Endothelial cell (in vitro differentiated cells): ENCODE measurements around the gene CCNJL. TPM values are rescaled to one million over a fixed set of nuclear protein-coding genes. Genes with fewer than 3 reads are reported as not detected.

Experiments used
- DNase-seq: peaks from one replicate; pipeline ENCODE4 v3.0.0; 2021; ENCODE audit warnings: low spot score
- H3K27ac Mint-ChIP-seq: one replicate; pipeline ENCODE4 v1.8.0; 2021; ENCODE audit warnings: mixed read lengths, inconsistent platforms; ENCODE audit not compliant: unreplicated experiment
- H3K27me3 Mint-ChIP-seq: one replicate; pipeline ENCODE4 v1.8.0; 2021; ENCODE audit warnings: mild to moderate bottlenecking, moderate library complexity, mixed read lengths, inconsistent platforms; ENCODE audit not compliant: unreplicated experiment
- H3K36me3 Mint-ChIP-seq: one replicate; pipeline ENCODE4 v1.8.0; 2021; ENCODE audit warnings: mild to moderate bottlenecking, low read depth, mixed read lengths, inconsistent platforms; ENCODE audit not compliant: unreplicated experiment
- H3K4me1 Mint-ChIP-seq: one replicate; pipeline ENCODE4 v1.8.0; 2021; ENCODE audit warnings: mild to moderate bottlenecking, mixed read lengths, inconsistent platforms; ENCODE audit not compliant: unreplicated experiment
- H3K4me3 Mint-ChIP-seq: one replicate; pipeline ENCODE4 v1.8.0; 2021; ENCODE audit warnings: mild to moderate bottlenecking, mixed read lengths, inconsistent platforms; ENCODE audit not compliant: unreplicated experiment
- H3K9me3 Mint-ChIP-seq: one replicate; pipeline ENCODE4 v1.8.0; 2021; ENCODE audit warnings: mixed read lengths, inconsistent platforms; ENCODE audit not compliant: unreplicated experiment
- total RNA-seq: library from RNA; stranded (reverse); fragmentation: NEBNext Ultra II Directional; extraction: Animal tissue kit (Norgen Biotek cat#: 25700); gene quantifications from one replicate; pipeline ENCODE4 v1.2.1, GENCODE V29; 2021; ENCODE audit not compliant: unreplicated experiment
- TF ChIP-seq, protein P1 (sequence below): fragments of 200-600 bp; sonication (generic); IDR thresholded peaks from one replicate; pipeline ENCODE4 v1.5.0; 2021; ENCODE audit warnings: antibody characterized with exemption; ENCODE audit not compliant: unreplicated experiment

Gene CCNJL
- total RNA-seq, 1 donor from 2014 or later, result 65.0 TPM

DNA sequence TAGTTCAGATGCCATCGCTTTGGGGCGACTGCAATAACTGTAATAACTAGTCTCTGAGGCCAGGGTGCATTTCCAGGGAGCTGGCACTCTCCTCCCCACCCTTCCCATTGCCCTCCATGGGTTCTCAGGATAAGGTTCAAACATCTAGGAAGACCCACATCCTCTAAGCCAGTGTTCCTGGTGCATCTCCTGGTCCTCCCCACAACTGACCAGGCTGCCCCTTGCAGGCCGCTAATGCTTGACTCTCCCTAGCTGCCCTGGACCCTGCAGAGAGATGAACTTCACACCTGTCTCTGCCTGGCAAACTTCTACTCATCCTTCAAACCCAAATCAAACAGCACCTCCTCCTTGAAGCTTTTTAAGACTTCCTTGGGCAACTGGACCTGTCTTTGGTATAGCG lies 15.9 kb downstream of the CCNJL start:
- TF ChIP-seq, protein P1, sequence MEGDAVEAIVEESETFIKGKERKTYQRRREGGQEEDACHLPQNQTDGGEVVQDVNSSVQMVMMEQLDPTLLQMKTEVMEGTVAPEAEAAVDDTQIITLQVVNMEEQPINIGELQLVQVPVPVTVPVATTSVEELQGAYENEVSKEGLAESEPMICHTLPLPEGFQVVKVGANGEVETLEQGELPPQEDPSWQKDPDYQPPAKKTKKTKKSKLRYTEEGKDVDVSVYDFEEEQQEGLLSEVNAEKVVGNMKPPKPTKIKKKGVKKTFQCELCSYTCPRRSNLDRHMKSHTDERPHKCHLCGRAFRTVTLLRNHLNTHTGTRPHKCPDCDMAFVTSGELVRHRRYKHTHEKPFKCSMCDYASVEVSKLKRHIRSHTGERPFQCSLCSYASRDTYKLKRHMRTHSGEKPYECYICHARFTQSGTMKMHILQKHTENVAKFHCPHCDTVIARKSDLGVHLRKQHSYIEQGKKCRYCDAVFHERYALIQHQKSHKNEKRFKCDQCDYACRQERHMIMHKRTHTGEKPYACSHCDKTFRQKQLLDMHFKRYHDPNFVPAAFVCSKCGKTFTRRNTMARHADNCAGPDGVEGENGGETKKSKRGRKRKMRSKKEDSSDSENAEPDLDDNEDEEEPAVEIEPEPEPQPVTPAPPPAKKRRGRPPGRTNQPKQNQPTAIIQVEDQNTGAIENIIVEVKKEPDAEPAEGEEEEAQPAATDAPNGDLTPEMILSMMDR, result no peak
- H3K27me3 Mint-ChIP-seq, result peaks cover 12% of the 10 kb centered on the region
- no peaks in the 10 kb centered on the region for H3K9me3 Mint-ChIP-seq
- peak overlapping the region; percentile 58 for H3K27ac Mint-ChIP-seq
- H3K4me1 Mint-ChIP-seq, result peaks cover 40% of the 10 kb centered on the region
- DNase-seq, result no peak
- no peak overlapping the region for H3K4me3 Mint-ChIP-seq
- peaks cover 32% of the 10 kb centered on the region for H3K36me3 Mint-ChIP-seq

DNA sequence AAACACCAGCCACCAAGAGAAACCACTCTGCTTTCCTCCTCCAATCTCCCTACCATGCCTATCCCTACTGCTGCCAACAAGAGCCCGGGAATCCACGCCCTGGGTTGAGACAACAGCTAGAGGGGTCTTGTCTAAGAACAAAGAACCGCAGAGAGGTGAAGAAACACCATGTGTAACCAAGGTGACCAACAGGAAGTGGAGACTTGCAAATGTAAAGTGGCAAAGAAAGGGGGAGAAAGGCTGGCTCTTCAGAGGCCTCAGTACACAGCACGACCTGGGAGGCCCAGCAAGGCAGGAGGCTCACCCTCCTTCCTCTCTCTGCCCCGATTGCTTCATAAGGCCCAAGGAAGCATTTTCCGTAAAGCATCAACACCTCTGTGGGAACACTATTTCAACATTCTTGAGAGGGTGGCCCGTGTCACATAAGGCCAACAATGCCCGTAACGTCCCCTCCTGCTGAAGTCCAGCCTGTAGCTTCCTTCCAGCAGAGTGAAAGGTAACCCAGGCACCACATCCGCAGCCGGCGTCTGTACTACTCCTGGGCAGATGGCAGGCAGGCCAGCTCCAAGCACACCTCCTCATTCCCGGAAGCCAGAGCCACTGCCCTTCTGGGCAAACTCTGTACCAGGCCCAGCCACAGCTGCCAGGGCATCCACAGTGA lies 18.3 kb downstream of the CCNJL start:
- Mint-ChIP-seq H3K4me3 (no peak overlapping the region), H3K4me1 (peaks cover 52% of the 10 kb centered on the region), H3K9me3 (no peaks in the 10 kb centered on the region), H3K27ac (peak overlapping the region; percentile 94), H3K27me3 (peaks cover 12% of the 10 kb centered on the region), H3K36me3 (peaks cover 21% of the 10 kb centered on the region)
- TF ChIP-seq, protein P1, result no peak
- no peak for DNase-seq

DNA sequence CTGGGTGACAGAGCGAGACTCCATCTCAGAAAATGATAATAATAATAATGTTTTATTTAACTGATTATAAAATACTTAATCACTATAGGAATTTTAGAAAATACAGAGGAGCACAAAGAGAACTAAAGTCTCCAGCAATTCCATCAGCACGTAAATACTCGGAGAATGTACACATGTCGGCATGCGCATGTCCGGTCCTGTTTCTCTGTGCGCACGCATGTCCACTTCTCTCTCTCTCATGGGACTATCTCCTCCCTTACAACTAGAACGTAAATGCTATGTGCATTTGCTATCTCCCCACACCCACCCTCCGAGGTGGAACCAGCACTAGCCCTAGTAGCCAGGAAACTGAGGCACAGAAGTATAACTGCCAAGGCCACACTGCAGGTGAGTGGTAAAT lies 19.0 kb downstream of the CCNJL start:
- H3K4me3 Mint-ChIP-seq, result no peak overlapping the region
- H3K27ac Mint-ChIP-seq, result peak overlapping the region; percentile 94

DNA sequence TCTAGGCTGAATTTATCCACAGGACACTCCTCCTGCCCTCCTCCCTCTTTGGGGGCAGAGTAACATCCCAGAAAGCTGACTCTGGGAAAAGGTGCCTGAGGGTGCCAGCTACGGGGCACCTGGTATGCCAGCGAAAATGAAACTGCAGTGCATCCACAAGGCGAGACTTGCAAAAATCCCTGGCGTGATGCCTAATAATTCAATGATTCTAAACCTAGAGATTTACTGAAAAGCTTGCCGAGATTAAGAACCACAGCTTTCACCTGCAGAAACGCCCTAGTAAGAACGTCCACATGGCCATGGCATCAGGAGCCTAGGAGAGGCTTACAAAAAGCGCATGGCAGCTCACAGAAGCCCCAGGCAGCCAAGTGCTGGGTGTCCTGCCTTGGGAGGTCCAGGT lies 20.9 kb downstream of the CCNJL start:
- H3K4me3 Mint-ChIP-seq, result no peak overlapping the region
- no peaks in the 10 kb centered on the region for H3K9me3 Mint-ChIP-seq
- no peak overlapping the region for H3K27ac Mint-ChIP-seq
- DNase-seq, result no peak
- H3K4me1 Mint-ChIP-seq, result peaks cover 55% of the 10 kb centered on the region
- H3K36me3 Mint-ChIP-seq, result peaks cover 24% of the 10 kb centered on the region
- TF ChIP-seq, protein P1, result no peak
- H3K27me3 Mint-ChIP-seq, result peaks cover 14% of the 10 kb centered on the region

More for the DNA sequence above, 19.0 kb downstream of the CCNJL start:
- Mint-ChIP-seq H3K27me3 (peaks cover 12% of the 10 kb centered on the region), H3K36me3 (peaks cover 21% of the 10 kb centered on the region), H3K4me1 (peaks cover 54% of the 10 kb centered on the region), H3K9me3 (no peaks in the 10 kb centered on the region)
- DNase-seq, result no peak
- TF ChIP-seq, protein P1, result no peak

DNA sequence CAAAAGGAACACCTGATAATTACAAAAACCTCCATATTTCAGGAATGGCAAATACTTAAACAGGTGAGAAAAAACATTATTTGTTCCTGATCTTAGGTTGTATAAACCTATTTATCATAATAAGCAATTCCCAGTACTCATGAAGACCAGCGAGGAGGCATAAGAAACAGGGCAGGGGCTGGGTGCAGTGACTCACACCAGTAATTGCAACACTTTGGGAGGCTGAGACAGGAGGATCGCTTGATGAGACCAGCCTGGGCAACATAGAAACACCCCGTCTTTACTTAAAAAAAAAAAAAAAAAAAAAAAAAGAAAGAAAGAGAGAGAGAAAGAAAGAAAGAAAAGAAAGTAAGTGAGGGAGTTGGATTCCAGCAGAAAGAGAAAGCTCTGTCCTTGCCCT lies 21.6 kb downstream of the CCNJL start:
- Mint-ChIP-seq H3K27me3 (peaks cover 13% of the 10 kb centered on the region), H3K4me1 (peaks cover 47% of the 10 kb centered on the region), H3K36me3 (peaks cover 24% of the 10 kb centered on the region), H3K4me3 (peak overlapping the region; percentile 29), H3K27ac (no peak overlapping the region), H3K9me3 (no peaks in the 10 kb centered on the region)
- TF ChIP-seq, protein P1, result no peak
- DNase-seq, result no peak
